Medulla oblongata (tissue), 1 donor: ENCODE results near the gene PLCB3.
A peak's percentile ranks its signal among the peaks of the same experiment; 100 is the strongest.
"Not testable (repeated sequence)": the region's sequence is repeated elsewhere in the genome, so short reads cannot be mapped to it uniquely, and the experiment has no call there.

Experiments
- DNase-seq: peaks from one replicate; pipeline ENCODE4 v3.0.0-alpha.2; 2015; ENCODE audit errors: extremely low spot score

The PLCB3 gene

DNA sequence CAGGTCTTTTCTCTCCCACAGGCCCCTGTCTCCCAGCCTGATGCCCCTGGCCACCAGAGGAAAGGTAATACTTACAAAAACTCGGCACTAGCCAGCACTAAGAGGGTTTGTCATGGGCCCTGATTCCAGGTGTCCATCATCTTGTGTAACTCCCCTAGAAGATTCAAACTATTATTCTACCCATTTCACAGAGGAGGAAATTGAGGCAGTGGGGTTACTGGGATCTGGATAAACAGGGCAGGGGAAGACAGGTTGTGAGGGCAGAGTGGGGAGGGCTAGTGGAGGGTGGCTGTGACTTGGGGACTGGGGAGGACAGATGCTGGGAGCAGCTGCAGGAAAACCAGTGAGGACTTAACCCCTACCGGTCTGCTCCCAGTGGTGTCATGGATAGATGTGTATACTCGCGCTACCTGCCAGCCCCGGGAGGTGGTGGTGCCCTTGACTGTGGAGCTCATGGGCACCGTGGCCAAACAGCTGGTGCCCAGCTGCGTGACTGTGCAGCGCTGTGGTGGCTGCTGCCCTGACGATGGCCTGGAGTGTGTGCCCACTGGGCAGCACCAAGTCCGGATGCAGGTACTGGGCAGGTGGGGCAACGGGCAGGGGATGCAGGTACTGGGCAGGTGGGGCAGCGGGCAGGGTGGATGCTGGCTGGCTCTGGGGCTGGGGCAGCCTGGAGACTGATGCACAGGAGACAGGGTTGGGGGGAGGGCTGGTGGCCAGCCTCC lies 15.7 kb upstream of the PLCB3 start:
- DNase-seq, result no peak

DNA sequence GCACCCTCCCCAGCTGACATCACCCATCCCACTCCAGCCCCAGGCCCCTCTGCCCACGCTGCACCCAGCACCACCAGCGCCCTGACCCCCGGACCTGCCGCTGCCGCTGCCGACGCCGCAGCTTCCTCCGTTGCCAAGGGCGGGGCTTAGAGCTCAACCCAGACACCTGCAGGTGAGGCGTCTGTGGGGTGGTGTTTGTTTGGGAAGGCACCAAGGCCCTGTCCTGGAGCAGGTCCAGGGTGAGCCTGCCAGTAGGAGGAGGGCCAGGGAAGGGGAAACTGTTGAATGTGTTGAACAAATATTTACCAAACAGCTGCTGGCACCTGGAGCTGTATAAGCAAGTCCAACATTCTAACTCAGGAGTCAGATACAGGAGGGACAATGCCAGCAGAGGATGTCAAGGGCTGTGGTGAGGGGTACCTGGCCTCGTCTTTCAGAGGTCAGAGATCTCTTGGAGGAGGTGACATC lies 13.8 kb upstream of the PLCB3 start:
- DNase-seq, result no peak

DNA sequence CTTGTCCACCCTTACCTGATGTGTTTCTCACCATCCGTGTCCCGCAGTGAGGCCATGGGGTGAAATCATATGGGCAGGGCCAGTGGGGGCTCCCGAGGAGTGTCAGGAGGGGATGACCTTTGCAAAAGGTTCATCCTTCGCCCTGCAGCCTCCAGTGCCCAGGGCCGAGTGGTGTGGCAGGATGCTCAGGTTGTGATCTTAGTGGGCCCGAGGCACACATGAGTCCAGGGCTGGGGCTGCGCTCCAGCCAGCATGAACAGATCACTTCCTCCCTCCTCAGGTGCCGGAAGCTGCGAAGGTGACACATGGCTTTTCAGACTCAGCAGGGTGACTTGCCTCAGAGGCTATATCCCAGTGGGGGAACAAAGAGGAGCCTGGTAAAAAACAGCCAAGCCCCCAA lies 13.3 kb upstream of the PLCB3 start:
- no peak for DNase-seq

DNA sequence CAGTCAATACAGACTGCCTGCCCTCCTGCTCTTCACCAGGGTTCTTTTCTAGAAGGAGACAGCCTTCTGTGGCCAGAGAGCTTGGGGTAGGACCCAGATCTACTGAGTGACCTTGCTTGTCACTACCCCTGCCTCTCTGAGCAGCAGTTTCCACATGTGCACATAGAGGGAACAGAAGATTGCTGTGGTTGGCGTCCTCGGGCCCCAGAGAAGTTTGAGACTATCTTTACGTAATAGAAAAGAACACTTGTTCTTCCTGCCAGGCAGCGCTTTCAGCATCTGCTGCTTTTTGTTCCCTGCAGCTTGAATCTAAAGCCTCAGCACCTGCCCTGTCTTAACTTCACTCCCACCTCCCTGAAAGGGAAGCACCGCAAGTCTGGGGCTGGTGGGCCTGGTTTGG lies 12.3 kb upstream of the PLCB3 start:
- DNase-seq, result no peak

DNA sequence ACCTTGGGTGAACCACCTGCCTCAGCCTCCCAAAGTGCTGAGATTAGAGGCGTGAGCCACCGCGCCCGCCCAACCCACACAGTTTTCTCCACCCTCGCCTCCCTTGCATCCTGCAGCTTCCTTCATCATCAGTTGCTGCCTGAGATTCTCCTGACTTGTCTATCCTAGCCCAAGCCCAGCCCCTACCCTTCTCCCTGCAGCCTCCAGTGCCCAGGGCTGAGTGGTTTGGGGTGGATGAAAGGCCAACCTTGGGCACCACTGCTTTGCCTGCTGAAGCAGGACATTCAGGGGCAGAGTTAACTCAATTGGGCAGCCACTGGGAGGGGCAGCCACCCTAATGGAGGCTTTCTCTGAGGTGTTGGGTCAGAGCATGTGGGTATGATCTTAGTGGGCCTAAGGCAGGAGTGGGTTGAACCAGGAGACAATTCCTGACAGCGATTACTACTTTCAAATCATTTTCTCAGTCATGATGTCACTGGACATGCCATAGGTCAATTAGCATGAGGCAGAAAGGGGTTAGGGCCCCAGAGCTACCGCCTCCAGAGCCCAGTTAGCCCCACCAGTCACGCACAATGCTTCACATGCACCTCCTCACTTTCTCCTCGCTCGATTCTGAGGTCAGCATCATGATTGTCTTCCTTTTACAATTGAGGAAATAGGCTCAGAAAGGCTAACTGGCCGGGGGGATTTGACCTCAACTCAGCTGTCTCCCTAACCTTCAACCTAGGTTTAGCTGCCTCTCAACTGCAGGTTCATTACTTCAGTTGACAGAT lies 11.5 kb upstream of the PLCB3 start:
- DNase-seq, result peak; percentile 82

DNA sequence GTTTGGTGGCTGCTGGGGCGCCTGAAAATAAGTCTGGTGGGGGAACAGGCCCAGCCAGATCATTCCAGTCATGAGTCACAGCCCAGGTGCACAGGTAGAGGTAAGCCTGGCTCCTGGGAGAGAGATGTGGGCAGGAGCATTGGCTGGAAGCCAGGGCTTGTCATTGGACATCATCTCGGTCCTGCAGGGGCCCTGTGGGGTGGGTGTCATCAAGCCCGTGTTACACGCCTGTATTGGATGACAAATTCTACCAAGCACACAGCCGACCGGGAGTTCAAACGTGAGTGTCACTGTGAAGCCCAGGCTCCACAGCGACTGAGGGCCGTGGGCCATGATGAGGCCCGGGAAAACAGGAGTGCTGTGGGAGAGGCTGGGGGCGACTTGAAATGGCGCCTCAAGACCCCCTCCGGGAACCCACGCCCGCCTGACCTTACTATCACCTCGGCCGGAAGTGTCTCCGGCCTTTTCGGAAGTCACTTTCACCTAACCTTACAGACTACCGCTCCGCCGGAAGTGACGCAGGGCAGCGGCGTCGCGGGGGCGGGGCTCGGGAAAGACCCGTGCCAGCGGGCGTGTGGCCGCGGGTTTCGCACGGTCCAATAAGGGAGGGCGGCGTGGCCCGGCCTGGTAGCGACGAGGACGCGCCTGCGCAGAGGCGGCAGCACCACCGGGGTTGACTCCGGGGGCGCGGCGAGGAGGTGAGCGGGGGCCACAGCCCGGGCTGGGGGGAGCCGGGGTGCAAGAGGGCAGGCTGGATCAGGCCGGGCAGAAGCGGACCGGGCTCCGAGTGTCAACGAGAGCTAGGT lies 10.7 kb upstream of the PLCB3 start, which contains the start of gene FKBP2:
TSS of gene FKBP2 (plus strand) at position 661 of the 806 bp plus-strand sequence. CDS start 1,293 bp downstream, outside the sequence.
- DNase-seq, result peak; percentile 98

DNA sequence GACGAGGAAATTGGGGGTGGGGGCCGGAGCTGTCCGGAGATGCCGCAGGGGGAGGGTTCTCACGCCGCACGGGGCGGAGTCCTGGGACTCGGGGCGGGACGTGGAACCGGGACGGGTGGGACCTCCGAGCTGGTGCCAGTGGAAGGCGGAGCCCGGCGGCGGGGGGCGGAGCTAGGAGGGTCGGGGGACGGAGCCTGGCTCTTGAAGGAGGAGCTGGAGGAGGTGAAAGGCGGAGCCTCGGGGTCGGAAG lies 10.2 kb upstream of the PLCB3 start:
- peak; percentile 99 for DNase-seq

DNA sequence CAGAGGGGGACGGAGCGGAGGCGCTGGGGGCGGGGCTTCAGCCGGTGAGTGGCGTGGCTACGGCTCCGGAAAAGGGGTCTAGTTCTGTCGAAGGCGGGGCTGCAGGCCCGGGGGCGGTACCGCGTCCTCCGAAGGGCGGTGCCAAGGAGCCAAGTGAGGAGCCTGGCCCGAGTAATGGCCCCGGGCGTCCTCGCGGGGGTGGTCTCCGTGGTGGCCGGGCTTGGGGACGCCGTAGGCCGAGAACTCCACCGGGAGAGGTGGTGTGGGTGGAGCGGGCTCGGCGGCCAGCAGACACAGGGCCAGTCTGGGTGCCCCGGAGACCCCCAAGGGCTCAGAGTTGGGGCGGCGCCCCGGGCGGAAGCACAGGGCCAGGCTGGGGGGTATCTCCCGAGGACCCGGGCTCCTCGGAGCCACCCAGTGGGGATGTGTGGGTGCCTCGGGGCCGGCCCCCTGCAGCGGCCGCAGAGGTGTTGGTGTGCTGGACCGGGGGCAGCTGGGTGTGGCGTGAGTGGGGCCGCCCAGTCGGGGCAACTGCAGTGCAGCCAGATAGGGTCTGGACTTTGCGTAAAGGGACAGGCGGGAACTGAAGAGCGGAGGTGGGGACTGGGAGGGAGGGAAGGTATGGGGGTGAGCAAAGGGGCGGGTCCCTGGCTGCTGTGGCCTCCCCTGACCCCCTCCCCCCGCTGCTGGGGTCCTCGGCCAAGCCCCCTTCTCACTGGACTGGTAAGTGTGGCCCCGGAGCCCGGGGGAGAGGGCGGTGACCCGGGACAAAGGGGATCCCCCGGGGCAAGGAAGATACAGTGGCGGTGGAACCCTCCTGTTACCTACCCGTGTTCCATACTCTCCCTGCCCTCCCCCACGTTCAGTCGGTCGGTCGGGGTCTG lies 9.6 kb upstream of the PLCB3 start:
- DNase-seq, result peak; percentile 25

DNA sequence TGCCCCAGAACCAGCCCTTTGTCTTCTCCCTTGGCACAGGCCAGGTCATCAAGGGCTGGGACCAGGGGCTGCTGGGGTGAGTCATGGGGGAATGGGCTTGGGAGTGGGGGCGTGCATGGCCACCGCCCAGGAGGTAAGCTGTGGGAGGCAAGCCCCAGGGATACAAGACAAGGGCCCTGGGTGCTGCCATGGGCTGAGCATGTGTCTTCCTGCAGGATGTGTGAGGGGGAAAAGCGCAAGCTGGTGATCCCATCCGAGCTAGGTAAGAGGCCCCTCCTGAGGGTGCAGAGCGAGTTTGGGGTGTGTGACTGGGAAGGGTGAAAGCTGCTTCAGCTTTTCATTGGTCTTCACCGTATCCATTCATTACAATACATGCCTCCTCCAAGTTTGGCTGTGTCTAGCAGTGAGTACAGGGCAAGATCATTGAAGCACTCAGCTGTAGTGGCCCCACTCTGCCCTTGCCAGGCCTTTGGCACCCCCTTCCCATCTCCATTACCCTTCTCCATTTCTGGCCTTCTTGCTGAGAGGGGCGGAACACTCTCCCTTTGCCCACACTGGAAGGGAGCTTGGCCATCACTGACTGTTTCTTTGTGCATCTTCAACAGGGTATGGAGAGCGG lies 8.0 kb upstream of the PLCB3 start:
- DNase-seq, result no peak

DNA sequence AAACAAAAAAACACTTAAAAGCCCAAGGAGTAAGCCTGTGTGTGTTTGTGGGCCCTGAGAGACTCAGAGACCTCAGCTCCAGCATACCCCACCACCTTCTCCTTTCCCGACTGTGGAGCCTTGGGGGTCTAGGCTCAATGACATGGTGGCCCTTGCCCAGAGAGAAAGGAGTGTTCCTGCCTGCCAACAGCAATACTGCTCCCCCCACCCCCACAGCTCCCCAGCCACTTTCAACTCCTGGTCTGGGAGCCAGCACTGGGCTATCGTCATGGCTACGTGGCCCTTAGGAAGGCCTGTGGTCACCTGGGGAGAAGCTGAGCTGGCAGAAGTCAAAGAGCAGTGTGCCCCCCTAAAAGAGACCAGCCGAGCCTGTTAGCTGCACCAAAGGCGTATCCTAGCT lies 7.2 kb upstream of the PLCB3 start:
- DNase-seq, result no peak

DNA sequence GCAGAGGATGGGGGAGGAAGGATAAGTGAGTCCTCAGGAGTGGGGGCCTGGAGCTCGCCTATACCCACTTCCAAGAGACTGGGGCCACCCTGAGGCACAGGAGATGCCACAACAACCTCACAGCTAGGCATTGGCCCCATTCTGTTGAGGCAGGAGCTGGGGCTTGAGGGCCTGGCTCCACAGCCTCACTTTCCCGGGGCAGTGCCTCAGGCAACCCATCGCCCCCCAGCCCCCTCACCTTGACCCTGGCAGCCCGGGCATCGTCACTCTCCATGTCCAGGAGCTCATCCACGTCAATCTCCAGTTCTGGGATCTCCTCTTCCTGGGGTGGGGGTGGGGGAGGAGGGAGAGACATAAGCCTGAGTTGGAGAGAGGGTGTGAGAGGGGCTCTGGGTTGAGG lies 6.4 kb upstream of the PLCB3 start:
- DNase-seq, result no peak

DNA sequence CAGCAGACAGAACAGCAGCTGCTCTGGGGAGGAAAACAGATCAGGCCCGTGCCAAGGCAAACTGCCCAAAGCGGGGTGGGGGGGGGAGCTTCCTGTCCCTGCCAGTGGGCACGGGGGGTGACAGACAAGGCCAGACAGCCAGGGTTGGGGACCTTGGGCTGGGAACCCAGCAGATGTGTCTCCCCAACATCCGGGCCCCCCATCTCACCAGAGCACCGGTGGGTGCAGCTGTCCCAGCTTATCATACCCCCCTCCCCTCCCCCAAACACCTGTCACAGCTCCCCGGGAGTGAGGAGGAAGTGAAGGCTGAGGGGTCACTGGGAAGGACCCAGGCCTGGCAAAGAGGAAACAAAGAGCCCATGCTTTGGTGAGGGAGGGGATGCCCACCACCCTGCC lies 5.9 kb upstream of the PLCB3 start:
- DNase-seq, result peak; percentile 40

DNA sequence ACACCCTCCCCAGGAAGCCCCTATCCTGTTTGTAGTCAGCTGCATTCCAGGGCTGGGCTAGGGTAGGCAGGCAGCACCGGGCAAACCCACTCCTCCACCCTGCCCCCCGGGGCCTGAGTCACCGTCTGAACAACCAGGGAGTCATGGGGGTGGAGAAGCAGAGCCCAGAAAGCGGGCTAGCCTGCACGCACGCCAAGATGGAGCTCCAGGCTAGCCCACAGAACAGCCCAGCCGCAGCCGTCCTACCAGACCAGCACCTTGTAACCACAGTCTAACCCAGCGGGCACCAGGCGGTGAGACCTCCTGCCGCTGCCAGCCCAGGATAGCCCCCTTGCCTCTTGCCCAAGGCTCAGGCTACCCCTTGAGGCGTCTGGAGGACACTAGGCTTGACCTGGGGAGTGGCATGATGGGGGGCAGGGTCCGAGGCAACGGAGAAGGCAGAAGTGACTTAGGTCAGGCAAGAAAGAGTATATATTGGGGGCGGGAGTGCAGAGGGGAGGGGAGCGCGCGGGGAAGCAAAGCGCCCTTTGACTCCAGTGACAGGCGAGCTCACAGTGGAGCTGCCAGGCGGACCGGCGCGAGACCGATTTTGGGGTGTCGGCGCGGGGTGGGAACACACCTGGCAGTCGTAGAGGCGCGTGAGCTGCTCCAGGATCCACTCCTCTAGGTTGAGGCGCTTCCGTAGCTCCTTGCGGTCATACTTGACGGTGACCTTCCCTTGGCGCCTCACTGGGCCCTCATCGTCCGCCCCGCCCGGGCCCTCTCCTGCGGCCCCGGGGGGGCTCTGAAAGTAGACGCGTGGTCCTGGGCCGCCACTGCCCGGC lies 5.3 kb upstream of the PLCB3 start:
- DNase-seq, result peak; percentile 45

DNA sequence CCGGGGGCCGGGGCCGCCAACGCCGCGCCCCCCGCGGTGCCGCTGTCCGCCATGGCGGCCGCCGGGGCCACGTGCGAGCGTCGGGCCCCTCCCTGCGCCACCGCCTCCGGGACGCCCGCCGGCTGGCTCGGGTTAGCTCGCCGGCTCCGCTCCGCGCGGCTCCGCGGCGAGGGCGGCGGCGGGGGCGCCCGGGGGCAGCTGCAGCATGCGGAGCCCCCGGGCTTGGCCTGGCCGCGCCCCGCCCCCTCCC lies 4.8 kb upstream of the PLCB3 start:
- DNase-seq, result not testable (repeated sequence)

DNA sequence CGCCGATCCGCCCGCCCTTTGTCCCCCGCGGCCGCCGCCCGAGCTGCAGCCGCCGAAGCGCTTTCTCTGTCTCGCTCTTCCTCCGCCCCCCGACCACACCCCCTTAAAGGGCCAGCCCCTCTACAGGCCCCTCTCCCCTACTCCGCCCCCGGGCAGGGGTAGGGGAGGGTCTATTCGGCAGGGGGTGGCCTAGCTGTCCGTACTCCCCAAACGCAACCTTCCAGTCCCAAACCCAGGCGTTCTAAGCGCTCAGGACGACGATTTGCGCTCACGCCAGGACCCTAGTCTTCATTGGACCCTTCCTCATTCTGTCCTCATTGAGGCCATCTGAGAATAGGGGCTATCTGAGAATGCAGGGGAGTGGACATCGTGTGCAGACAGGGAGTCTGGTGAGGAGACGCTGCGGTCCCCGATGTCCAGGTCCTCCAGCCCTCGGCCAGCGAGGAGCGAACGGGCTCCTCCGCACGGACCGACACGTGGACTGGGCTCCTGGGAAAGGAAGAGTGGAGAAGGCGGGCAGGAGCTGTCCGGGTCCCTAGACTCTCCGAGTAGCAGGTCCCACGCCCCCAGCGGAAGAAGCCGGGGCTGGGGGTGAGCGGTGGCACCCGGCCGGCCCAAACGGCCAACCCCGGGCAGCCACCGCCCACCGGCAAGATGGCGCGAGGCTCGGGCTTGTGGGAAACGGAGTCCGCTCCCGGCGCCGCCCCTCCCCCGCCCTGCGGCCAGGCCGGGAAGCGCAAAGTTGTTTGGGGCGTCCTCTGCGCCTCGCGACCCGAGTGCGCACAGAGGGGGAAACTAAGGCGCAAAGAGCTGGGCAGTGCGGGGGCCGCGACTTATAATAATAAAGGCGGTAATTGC lies 4.2 kb upstream of the PLCB3 start, which contains the start of gene PPP1R14B:
TSS of gene PPP1R14B (minus strand) at position 73 of the 858 bp plus-strand sequence. CDS start 270 bp downstream, outside the sequence.
- DNase-seq, result peak; percentile 84

DNA sequence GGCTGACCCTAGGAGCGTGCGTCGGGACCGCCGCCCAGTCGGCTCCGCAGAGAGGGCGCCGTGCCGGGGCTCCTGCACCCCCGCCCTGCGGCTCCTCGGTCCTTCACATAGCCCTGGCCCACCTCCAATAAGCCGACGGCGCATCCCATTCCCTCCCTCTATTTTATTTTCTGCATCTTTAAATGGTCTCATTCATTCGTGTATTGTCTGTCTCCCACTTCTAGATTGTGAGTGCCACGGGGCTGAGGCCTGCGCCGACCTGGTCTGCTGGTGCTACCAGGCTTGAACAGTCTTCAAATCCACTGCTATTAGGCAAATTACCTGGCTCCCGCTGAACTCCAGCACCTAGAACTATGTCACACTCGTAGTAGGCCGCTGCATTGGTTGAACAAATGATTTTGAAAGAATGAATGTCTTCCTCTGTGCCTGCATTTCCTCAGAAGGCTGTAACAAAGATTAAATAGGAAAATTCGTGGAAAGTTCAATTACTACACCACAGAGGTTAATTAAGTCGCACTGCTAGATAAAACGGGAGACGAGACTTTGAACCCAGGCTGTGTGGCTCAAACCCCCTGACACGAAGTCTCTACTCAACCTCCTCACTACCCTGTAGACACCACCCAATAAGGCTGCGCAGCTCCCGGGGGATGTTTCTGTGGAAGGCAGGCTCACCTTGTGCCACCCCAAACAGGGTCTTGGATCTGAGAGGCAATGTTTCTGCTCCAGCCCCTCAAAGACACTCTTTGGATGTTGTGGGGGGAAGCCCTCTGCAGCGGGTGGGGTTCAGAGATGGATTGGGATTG lies 3.4 kb upstream of the PLCB3 start:
- no peak for DNase-seq

DNA sequence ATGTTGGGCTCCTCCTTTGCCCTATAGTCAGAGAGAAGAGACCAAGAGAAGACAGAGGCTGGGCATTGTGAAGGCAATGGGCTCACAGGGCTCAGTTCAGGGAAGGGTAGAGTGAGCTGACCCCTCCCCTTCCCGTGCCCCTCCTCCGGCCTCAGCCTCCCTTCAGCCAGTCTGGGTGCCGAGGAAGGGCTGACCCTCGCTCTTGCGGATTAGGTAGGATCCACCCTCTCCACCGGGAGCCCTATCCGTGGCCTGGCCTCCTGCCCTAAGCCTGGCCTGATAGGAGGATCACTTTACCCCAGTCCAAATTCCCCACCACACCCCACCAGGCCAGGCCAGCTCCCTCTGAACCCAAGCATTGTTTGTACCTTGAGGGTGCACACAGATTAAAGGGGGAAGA lies 2.8 kb upstream of the PLCB3 start:
- DNase-seq, result no peak

DNA sequence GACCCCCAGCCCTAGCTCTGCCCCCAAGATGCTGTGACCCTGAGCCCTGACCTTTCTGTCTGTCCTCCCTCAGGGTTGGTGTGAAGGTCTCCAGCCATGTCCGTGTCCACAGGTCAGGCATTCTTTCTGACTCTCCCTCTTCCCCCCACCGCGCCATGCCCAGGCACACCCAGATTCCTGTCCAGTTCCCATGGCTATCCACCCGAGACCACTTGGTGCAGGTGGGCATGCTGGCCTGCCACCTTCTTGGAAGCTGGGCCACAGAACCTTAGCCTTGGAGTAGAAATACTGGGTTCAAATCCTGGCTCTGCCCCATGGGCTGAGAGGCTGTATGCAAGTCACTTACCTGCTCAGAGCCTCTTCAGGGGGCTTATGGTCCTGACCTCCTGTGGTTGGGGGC lies 2.3 kb upstream of the PLCB3 start:
- DNase-seq, result no peak
